GM12864 (cell line): ENCODE data around the gene ERC2.

ENCODE experiments used
- DNase-seq: peaks from one replicate; pipeline ENCODE4 v3.0.0-alpha.2; 2011; ENCODE audit warnings: low read depth
- H3K4me3 ChIP-seq: 2 replicates; pipeline ENCODE4 v1.5.1; 2011; ENCODE audit warnings: mild to moderate bottlenecking, low read depth, low read length, control low read depth
- TF ChIP-seq, protein P1 (sequence below): IDR thresholded peaks from 2 replicates; pipeline ENCODE4 v1.5.1; 2011; ENCODE audit warnings: low read depth, mild to moderate bottlenecking, moderate library complexity, low read length, control low read depth, inconsistent platforms; ENCODE audit errors: missing control alignments

Gene ERC2

DNA sequence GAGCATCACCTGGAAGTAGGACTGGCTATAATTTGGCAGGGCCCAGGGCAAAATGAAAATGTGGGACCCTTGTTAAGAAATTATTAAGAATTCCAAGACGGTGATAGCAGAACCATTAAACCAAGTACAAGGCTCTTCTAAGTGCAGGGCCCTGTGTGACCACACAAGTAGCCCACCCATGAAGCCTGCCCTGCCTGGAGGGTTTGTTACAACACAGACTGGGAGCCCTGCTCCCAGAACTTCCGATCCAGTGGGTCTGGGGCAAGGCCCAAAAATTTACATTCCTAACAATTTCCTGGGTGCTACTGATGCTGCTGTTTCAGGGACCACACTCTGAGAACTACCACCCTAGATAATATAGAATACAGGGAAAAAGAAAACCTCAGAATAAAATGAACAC lies 666.6 kb downstream of the ERC2 start:
- DNase-seq = no peak
- TF ChIP-seq, protein P1, sequence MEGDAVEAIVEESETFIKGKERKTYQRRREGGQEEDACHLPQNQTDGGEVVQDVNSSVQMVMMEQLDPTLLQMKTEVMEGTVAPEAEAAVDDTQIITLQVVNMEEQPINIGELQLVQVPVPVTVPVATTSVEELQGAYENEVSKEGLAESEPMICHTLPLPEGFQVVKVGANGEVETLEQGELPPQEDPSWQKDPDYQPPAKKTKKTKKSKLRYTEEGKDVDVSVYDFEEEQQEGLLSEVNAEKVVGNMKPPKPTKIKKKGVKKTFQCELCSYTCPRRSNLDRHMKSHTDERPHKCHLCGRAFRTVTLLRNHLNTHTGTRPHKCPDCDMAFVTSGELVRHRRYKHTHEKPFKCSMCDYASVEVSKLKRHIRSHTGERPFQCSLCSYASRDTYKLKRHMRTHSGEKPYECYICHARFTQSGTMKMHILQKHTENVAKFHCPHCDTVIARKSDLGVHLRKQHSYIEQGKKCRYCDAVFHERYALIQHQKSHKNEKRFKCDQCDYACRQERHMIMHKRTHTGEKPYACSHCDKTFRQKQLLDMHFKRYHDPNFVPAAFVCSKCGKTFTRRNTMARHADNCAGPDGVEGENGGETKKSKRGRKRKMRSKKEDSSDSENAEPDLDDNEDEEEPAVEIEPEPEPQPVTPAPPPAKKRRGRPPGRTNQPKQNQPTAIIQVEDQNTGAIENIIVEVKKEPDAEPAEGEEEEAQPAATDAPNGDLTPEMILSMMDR = no peak
- H3K4me3 ChIP-seq = no peak overlapping the region

DNA sequence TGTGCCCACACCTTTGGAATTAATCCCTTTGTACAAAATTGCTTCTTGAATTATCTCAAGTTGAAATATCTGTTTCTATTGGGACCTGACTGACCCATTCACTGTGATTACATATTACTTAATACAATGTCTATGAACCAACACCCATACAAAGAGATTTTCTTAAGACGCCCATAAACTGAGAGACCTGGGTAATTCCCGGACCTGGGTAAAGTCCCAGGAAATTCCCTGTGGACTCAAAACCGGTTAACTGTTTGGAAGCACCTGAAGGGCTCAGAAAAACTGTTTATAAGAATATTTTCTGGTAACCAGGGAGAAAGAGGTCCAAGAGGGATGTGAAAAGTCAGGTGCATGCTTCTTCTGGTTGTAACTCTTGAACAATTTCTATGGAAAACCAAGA lies 667.2 kb downstream of the ERC2 start:
- DNase-seq = no peak
- no peak overlapping the region for H3K4me3 ChIP-seq
- TF ChIP-seq, protein P1 = no peak

DNA sequence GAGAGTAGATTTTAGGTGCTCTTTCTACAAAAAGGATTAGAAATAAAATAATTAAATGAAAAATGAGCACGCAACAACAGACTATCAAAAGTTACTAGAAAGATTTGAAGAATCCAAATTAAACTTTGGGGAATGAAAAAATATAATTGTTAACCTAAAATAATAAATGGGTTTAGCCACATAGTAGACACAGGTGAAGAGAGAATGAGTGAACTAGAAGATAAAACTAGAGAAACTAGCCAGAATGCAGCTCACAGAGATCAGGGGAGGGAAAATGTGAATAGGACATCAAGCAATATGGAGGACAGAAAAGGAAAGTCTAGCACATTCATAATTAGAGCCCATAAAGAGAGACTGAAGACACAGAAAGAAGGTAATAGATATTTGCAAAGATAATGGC lies 670.5 kb downstream of the ERC2 start:
- TF ChIP-seq, protein P1 = no peak
- no peak overlapping the region for H3K4me3 ChIP-seq

DNA sequence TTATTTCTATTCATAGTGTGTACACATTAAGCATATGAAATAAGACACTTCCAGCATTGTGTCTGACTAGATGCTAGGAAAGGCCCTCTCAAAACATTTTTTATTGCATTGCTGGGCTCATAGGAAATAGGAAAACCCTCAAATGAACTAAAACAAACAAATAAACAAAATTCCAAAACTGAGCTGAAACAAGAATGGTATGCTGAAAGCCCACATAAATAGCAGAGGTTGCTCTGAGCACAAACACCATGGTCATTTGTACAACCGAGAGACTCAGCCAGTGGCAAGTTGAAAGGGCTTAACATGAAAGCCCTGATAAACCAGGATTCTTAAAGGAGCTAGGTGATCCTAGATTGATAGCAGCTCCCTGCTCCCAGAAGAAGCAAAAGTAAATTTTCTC lies 671.2 kb downstream of the ERC2 start:
- DNase-seq = no peak
- TF ChIP-seq, protein P1 = no peak
- H3K4me3 ChIP-seq = no peak overlapping the region

More for the DNA sequence above, 670.5 kb downstream of the ERC2 start:
- no peak for DNase-seq

DNA sequence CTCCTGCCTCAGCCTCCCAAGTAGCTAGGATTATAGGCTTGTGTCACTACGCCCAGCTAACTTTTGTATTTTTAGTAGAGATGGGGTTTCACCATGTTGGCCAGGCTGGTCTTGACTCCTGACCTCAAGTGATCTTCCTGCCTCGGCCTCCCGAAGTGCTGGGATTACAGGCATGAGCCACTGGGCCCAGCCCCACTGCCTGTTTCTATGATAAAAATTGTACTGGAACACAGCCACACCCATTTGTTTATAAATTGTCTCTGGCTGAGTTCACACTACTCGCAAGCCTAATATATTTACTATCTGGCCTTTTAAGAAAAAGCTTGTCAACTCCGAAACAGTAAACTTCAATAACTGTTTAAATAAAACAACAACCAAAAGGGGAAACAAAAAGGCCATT lies 671.7 kb downstream of the ERC2 start:
- no peak overlapping the region for H3K4me3 ChIP-seq
- no peak for DNase-seq
- TF ChIP-seq, protein P1 = no peak

DNA sequence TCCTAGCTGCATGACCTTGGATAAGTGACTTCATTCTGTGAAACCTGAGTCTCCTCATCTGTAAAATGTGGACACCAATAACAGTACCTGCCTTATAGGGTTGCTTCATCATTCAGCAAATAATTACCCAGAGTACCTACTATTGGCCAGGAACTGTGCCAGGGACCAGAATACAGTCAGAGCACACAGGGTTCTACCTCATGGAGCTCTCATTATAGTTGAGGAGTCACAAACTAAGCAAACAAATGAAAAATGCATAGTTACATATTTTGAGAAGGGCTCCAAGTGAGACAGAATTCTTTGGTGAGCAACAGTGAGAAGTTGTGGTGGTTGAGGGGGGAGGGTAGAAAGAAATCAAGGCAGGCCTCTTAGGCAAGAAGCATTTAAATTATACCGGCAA lies 672.5 kb downstream of the ERC2 start:
- TF ChIP-seq, protein P1 = no peak
- H3K4me3 ChIP-seq = no peak overlapping the region
- no peak for DNase-seq

DNA sequence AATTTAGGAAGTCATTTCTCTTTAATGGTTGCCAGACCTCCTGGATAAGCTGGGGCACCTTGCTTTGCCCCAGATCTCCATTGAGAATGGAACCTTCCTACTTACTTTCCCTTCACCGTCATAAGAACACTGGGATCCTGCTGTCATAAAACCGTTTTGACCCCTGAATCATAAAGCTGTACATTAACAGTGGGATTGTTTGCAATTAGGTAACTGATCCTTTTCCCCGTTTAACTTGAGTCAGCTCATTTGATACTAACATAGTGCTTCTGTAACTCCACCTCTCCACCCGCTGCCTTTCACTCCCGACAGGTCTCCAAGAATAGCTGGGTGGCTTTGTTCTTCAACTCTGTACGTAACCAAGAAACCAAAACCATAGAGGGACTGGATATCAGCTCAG lies 673.0 kb downstream of the ERC2 start:
- no peak for DNase-seq
- TF ChIP-seq, protein P1 = no peak
- H3K4me3 ChIP-seq = no peak overlapping the region
